Measurements from ENCODE around the gene NBPF3. TPM values are rescaled to one million over a fixed set of nuclear protein-coding genes. Genes with fewer than 3 reads are reported as not detected.
A peak's percentile ranks its signal among the peaks of the same experiment; 100 is the strongest.

NBPF3 gene
- total RNA-seq, 1 experiment from 2014 or later: 15.8 TPM

GRCh38 chr1:21524686-21525339, 84.9 kb downstream of the NBPF3 start:
- Mint-ChIP-seq H3K9me3 (no peaks in the 10 kb centered on the region), H3K27me3 (ENCODE audit: low read depth) (no peaks in the 10 kb centered on the region), H3K4me1 (peaks cover 16 to 42% of the 10 kb centered on the region in 2 experiments), H3K27ac (peak overlapping the region; percentile 32 to 92 (median 89); a peak in 4 of 7 replicates), H3K4me3 (no peak overlapping the region), H3K36me3 (ENCODE audit: insufficient read depth in 1 of 3, low read depth in 3 of 3) (no peaks in the 10 kb centered on the region; a peak in 1 of 7 replicates)
- no CpG with 5 or more reads among the region's 14 CpGs for WGBS (ENCODE audit: extremely low coverage, insufficient read length, low lambda C conversion rate)
- Histone ChIP-seq H2AK5ac (ENCODE audit: insufficient read length, low read length) (no peak overlapping the region), H4K5ac (ENCODE audit: insufficient read length, low read depth, low read length) (no peak overlapping the region), H3K4me2 (ENCODE audit: insufficient read depth, insufficient read length, low read length) (no peak overlapping the region), H2BK5ac (ENCODE audit: insufficient read length, low read length) (peak overlapping the region; percentile 17), H2BK15ac (ENCODE audit: low read depth, low read length) (peak overlapping the region; percentile 85; the same call in 1 of the 2 replicates), H3K9me3 (ENCODE audit: control insufficient read depth, low read depth, low read length) (no peaks in the 10 kb centered on the region), H3K4me1 (ENCODE audit: insufficient read depth, low read length) (peaks cover 2% of the 10 kb centered on the region; the same call in 1 of the 2 replicates), H4K91ac (ENCODE audit: insufficient read length, low read depth, low read length) (no peak overlapping the region), H3K27ac (ENCODE audit: insufficient read length, low read depth, low read length) (no peak overlapping the region), H3K23ac (ENCODE audit: insufficient read length, low read depth, low read length) (no peak overlapping the region), H2BK20ac (ENCODE audit: low read depth, low read length, poor library complexity, severe bottlenecking) (no peak overlapping the region), H4K8ac (replicated peaks; ENCODE audit: insufficient read length, low read depth, low read length) (no peak overlapping the region), H2BK120ac (ENCODE audit: low read depth, low read length, poor library complexity, severe bottlenecking) (no peak overlapping the region), H3K56ac (ENCODE audit: insufficient read length, low read depth, low read length) (no peak overlapping the region), H3K4ac (ENCODE audit: low read depth, low read length) (no peak overlapping the region), H3K18ac (ENCODE audit: insufficient read length, low read depth, low read length) (no peak overlapping the region), H4K20me1 (ENCODE audit: control insufficient read depth, insufficient read depth, insufficient read length) (no peaks in the 10 kb centered on the region), H2BK12ac (ENCODE audit: insufficient read length, low read depth, low read length) (no peak overlapping the region), H3K27me3 (ENCODE audit: insufficient read depth, low read length) (no peaks in the 10 kb centered on the region), H3K79me2 (ENCODE audit: insufficient read depth, low read length) (peaks cover 2% of the 10 kb centered on the region; the same call in 1 of the 2 replicates), H3K79me1 (ENCODE audit: insufficient read depth, low read depth, low read length, poor library complexity, severe bottlenecking) (no peaks in the 10 kb centered on the region), H2AFZ (ENCODE audit: low read length) (no peak overlapping the region), H3K9ac (ENCODE audit: extremely low read depth, insufficient read length, low read length) (no peak overlapping the region), H3T11ph (ENCODE audit: low read length) (no peak overlapping the region), H3K14ac (ENCODE audit: insufficient read depth, low read length) (no peak overlapping the region), H3K23me2 (ENCODE audit: insufficient read length, low read depth, low read length, poor library complexity, severe bottlenecking) (no peaks in the 10 kb centered on the region)
- DNase-seq: no peak
- no peak for TF ChIP-seq CTCF (conservative IDR thresholded peaks at IDR 0.05)

All from H9 (cell line).